Right lobe of liver (tissue), 6 donors: ENCODE measurements around the gene ERFE. TPM values are rescaled to one million over a fixed set of nuclear protein-coding genes. Genes with fewer than 3 reads are reported as not detected.

ENCODE experiments used
- ATAC-seq, 4 donors: fragments of 200-7000 bp; cut with Tn5 transposase; one replicate each; pipeline ENCODE4 v1.9.1; 2020; ENCODE audit warnings: mild to moderate bottlenecking in 4 of 4, moderate library complexity in 4 of 4
- DNase-seq, 3 donors: peaks; one replicate each; pipeline ENCODE4 v3.0.0-alpha.2; 2020
- H3K27ac ChIP-seq, 3 donors: fragments of 200-600 bp; one replicate each; pipeline ENCODE4 v1.8.0; 2022
- H3K27me3 ChIP-seq, 2 donors: fragments of 200-600 bp; one replicate each; pipeline ENCODE4 v1.8.0; 2022
- H3K36me3 ChIP-seq, 4 donors: fragments of 200-600 bp; sonication (generic) in 1 of 4; one replicate each; pipeline versions ENCODE4 v1.5.1 to v1.8.0; 2017 to 2022; ENCODE audit warnings: control low read depth in 1 of 4
- H3K4me1 ChIP-seq, 4 donors: fragments of 200-600 bp; sonication (generic) in 1 of 4; one replicate each; pipeline versions ENCODE4 v1.5.1 to v1.8.0; 2017 to 2022; ENCODE audit warnings: control low read depth in 1 of 4
- H3K4me3 ChIP-seq, 3 donors: fragments of 200-600 bp; one replicate each; pipeline ENCODE4 v1.8.0; 2022
- H3K9me3 ChIP-seq, 4 donors: fragments of 200-600 bp; sonication (generic) in 1 of 4; one replicate each; pipeline versions ENCODE4 v1.5.1 to v1.8.0; 2017 to 2022; ENCODE audit warnings: control low read depth in 1 of 4
- POLR2A ChIP-seq: fragments of 450-650 bp; IDR thresholded peaks from one replicate; pipeline ENCODE4 v1.6.1; 2017; ENCODE audit warnings: antibody characterized with exemption, mild to moderate bottlenecking
- whole genome bisulfite sequencing: methylation state at CpG from one replicate; pipeline ENCODE4 v1.1.6; 2018; ENCODE audit warnings: low coverage, low lambda C conversion rate; ENCODE audit not compliant: insufficient coverage; ENCODE audit errors: missing lambda C conversion rate; 5-methylcytosine and 5-hydroxymethylcytosine counted together
- intact Hi-C, 2 donors: fragments of 100-400 bp; cut with DNase I; formaldehyde crosslinking; loops; one replicate each; pipeline versions ENCODE4 v1.11.2 to v1.14.1; 2022
- total RNA-seq, 6 experiments: library from RNA; depleted of rRNA in 2 of 6; stranded (reverse); fragments of >200 nt in 2 of 6; fragmentation: NEBNext Ultra II Directional in 3 of 6; extraction: Animal tissue kit (Norgen Biotek cat#: 25700) in 3 of 6; gene quantifications; one replicate each; pipeline versions ENCODE4 v1.1.0 to v1.2.4, GENCODE V29; 2016 to 2023
- TF ChIP-seq, protein P1 (sequence below), 4 donors: fragments of 200-600 bp in 3 of 4; fragments of 450-650 bp in 1 of 4; IDR thresholded peaks; one replicate each; pipeline versions ENCODE4 v1.5.1 to v1.8.0; 2016 to 2022; ENCODE audit warnings: antibody characterized with exemption in 4 of 4, mild to moderate bottlenecking in 2 of 4
- donor health status: DM: no; HTN: yes; CAD: no.
- donor health status: DM: no; HTN: no; CAD: no.
- donor health status: DM: no; HTN: no; CAD: no.
- donor health status: DM: no; HTN: yes; CAD: no.
- donor health status: DM: no; HTN: yes; CAD: no.

The ERFE gene
- total RNA-seq, 6 experiments from 2014 or later, result 0.27 to 1.4 (median 0.31) TPM; not detected in 3

DNA sequence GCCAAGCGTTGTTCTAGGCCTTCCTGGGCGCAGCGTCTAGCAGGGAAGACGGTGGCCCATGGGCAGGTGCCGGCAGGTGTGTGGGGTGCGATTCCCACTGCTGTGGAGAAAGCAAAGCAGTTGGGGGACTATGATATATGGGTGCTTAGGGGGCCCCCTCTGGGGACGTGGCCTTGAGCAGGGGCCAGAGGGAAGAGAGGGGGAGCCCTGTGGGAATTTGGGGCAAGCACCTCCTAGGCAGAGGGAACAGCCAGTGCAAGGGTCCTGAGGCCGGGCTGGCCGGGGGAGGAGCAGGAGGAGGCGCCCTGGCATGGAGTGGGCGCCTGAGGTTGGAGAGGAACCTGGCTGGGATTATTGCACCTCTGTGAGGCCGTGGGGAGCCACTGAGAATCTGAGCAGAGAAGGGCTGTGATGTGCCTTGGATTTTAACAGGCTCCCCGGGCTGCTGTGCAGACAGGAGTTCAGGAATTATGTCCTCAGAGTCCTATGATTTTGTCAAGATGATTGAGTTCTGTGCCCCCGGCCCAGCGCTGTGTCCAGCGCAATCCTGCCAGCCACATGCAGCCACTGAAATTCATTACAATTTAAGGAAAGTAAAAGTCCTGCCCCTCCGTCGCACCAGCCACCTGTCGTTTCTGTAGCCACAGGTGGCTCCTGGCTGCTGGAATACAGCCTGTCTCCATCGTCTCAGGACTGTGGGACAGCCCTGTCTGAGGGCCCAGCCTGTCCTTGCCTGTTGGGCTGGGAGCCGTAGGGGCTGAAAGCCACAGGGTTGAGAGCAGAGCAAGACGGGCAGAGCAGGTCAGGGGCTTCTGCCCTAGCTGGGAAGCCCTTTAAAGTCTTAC lies 29.4 kb upstream of the ERFE start:
- Histone ChIP-seq H3K27ac (no peak overlapping the region), H3K4me1 (no peaks in the 10 kb centered on the region), H3K9me3 (no peaks in the 10 kb centered on the region), H3K4me3 (no peak overlapping the region), H3K27me3 (no peaks in the 10 kb centered on the region), H3K36me3 (no peaks in the 10 kb centered on the region)
- no peak for ATAC-seq
- TF ChIP-seq, protein P1, sequence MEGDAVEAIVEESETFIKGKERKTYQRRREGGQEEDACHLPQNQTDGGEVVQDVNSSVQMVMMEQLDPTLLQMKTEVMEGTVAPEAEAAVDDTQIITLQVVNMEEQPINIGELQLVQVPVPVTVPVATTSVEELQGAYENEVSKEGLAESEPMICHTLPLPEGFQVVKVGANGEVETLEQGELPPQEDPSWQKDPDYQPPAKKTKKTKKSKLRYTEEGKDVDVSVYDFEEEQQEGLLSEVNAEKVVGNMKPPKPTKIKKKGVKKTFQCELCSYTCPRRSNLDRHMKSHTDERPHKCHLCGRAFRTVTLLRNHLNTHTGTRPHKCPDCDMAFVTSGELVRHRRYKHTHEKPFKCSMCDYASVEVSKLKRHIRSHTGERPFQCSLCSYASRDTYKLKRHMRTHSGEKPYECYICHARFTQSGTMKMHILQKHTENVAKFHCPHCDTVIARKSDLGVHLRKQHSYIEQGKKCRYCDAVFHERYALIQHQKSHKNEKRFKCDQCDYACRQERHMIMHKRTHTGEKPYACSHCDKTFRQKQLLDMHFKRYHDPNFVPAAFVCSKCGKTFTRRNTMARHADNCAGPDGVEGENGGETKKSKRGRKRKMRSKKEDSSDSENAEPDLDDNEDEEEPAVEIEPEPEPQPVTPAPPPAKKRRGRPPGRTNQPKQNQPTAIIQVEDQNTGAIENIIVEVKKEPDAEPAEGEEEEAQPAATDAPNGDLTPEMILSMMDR (IDR thresholded peaks at IDR 0.05), result no peak
- TF ChIP-seq POLR2A, result no peak
- intact Hi-C loops, result no loop called here
- 93% methylated on average over 7 of the region's 22 CpGs for WGBS
- no peak for DNase-seq

DNA sequence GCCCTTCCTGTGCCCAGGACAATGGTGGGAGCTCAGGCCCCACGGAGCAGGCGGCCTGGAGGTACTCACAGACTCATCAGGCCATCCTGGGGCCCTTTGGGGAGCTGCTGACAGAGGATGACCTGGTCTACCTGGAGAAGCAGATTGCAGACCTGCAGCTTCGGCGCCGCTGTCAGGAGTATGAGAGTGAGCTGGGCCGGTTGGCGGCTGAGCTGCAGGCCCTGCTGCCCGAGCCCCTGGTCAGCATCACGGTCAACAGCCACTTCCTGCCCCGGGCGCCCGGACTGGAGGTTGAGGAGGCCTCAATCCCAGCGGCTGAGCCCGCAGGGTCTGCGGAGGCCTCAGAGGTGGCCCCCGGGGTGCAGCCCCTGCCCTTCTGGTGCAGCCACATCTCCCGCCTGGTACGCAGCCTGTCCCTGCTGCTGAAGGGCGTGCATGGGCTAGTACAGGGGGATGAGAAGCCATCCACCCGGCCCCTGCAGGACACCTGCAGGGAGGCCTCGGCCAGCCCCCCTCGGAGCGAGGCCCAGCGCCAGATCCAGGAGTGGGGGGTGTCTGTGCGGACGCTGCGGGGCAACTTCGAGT lies 28.6 kb upstream of the ERFE start:
- no peaks in the 10 kb centered on the region for H3K36me3 ChIP-seq
- WGBS, result 100% methylated on average over 2 of the region's 28 CpGs
- no peaks in the 10 kb centered on the region for H3K4me1 ChIP-seq
- H3K4me3 ChIP-seq, result no peak overlapping the region
- no peak for ATAC-seq
- no peaks in the 10 kb centered on the region for H3K9me3 ChIP-seq
- no peaks in the 10 kb centered on the region for H3K27me3 ChIP-seq
- no peak for TF ChIP-seq POLR2A
- TF ChIP-seq, protein P1 (IDR thresholded peaks at IDR 0.05), result no peak
- DNase-seq, result peak in 2 of 3 donors; percentile 17 to 49
- H3K27ac ChIP-seq, result no peak overlapping the region
- intact Hi-C loops, result no loop called here

DNA sequence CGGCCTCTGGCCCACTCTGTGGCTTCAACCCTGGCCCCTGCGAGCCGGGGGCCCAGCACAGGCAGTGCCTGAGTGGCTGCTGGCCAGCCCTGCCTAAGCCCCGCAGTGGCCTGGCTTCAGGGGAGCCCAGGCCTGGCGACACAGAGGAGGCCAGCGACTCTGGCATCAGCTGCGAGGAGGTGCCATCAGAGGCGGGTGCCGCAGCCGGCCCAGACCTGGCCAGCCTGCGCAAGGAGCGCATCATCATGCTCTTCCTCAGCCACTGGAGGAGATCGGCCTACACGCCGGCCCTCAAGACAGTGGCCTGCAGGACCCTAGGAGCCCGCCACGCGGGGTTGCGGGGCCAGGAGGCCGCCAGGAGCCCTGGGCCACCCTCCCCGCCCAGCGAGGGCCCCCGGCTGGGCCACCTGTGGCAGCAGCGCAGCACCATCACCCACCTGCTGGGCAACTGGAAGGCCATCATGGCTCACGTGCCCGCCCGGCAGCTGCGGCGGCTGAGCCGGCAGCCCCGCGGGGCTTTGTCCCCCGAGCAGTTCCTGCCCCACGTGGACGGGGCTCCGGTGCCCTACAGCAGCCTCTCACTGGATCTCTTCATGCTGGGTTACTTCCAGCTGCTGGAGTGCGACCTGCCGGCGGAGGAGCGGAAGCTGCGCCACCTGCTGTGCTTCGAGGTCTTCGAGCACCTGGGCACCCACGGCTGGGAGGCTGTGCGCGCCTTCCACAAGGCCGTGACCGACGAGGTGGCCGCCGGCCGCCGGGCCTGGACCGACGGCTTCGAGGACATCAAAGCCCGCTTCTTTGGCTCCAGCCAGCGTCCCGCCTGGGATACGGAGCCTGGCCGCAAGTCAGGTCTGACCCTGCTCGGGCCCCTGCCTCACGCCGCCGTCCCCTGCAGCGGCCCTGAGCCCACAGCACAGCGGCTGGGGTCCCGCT lies 27.8 kb upstream of the ERFE start:
- WGBS, result 100% methylated on average over 6 of the region's 68 CpGs
- ATAC-seq (no peak), DNase-seq (peak in 2 of 3 donors; percentile 13 to 46)
- no peaks in the 10 kb centered on the region for H3K36me3 ChIP-seq
- no peak overlapping the region for H3K4me3 ChIP-seq
- no peaks in the 10 kb centered on the region for H3K9me3 ChIP-seq
- no peaks in the 10 kb centered on the region for H3K4me1 ChIP-seq
- no peak for TF ChIP-seq POLR2A
- TF ChIP-seq, protein P1 (IDR thresholded peaks at IDR 0.05), result no peak
- intact Hi-C loops, result no loop called here
- no peak overlapping the region for H3K27ac ChIP-seq
- H3K27me3 ChIP-seq, result no peaks in the 10 kb centered on the region

DNA sequence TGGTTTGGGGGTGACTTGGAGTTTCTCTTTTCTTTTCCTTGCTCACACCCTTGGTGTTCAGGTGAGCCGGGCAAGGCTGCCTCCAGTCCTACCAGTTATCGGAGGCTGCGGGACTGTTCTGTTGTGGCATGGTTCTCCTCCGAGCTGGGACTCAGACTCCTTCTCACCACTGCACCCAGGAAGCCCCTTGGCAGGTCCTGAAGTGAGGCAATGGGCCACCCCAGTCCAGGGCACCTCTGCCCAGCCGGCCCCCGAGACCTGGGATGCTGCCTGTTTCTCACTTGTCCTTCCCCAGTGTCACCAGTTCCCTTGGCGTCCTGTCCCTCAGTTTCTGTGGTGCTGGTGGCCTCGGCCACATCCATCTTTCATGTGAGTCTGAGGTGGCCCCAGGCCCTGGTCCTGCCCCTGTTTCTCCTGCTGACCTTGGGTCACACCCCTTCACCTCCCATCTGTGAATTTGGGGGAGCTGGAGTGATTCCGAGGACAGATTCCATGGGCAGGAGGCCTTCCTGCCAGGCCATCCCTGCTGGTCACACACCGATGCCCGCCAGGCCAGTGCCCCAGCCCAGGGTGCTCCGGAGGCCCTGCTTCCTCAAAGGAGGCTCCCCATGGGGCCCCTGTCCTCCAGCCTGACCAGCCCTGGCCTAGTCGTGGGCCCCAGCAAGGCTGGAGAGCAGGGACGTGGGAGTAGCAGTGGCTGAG lies 26.9 kb upstream of the ERFE start:
- Histone ChIP-seq H3K27ac (no peak overlapping the region), H3K4me1 (peaks cover 0 to 3% (median 0%) of the 10 kb centered on the region in 4 donors), H3K4me3 (no peak overlapping the region), H3K9me3 (no peaks in the 10 kb centered on the region), H3K27me3 (no peaks in the 10 kb centered on the region), H3K36me3 (no peaks in the 10 kb centered on the region)
- DNase-seq, result peak in 2 of 3 donors; percentile 11 to 44
- TF ChIP-seq POLR2A, result no peak
- TF ChIP-seq, protein P1 (IDR thresholded peaks at IDR 0.05), result no peak
- ATAC-seq, result no peak
- intact Hi-C loops, result no loop called here
- WGBS, result 80% methylated on average over 1 of the region's 14 CpGs
